Caco-2 (cell line): ENCODE data around the gene ALOX5. TPM values are rescaled to one million over a fixed set of nuclear protein-coding genes. Genes with fewer than 3 reads are reported as not detected.

Experiments used
- BruUV-seq: library from RNA; stranded (reverse); fragments of 400-500 nt; replicated peaks from 2 replicates; lab custom pipeline; 2021; lab: Mats Ljungman, UMichigan
- CTCF ChIA-PET: fragments of 300-600 bp; sonication (Branson Sonifier 250); formaldehyde crosslinking; loops from one replicate; lab custom pipeline; 2022; ENCODE audit warnings: antibody characterized with exemption; lab: Charles Lee
- POLR2A ChIA-PET: fragments of 300-600 bp; sonication (Branson Sonifier 250); formaldehyde crosslinking; loops from one replicate; lab custom pipeline; 2022; ENCODE audit warnings: antibody characterized with exemption; lab: Charles Lee
- DNase-seq, 2 experiments: peaks; one replicate each; pipeline versions ENCODE4 v3.0.0 to v3.0.0-alpha.2; 2020 to 2022
- H3K27me3 ChIP-seq: replicated peaks from 2 replicates; pipeline ENCODE4 v1.6.0; 2011; ENCODE audit warnings: low read length; ENCODE audit not compliant: control insufficient read depth, insufficient read depth
- H3K36me3 ChIP-seq: 2 replicates; pipeline ENCODE4 v1.5.1; 2011; ENCODE audit warnings: low read length; ENCODE audit not compliant: control insufficient read depth, insufficient read depth
- H3K4me1 ChIP-seq: fragments of 250-450 bp; sonication (Bioruptor Pico); 2 replicates; pipeline ENCODE4 v1.5.1; 2020; ENCODE audit warnings: mild to moderate bottlenecking
- H3K4me3 ChIP-seq: 2 replicates; pipeline ENCODE4 v1.5.1; 2011; ENCODE audit warnings: low read depth, mild to moderate bottlenecking, control low read depth, low read length
- H3K9me3 ChIP-seq: fragments of 250-450 bp; sonication (Bioruptor Pico); 2 replicates; pipeline ENCODE4 v1.5.1; 2020; ENCODE audit warnings: mild to moderate bottlenecking, moderate library complexity
- H3K27ac Mint-ChIP-seq: one replicate; pipeline ENCODE4 v1.8.0; 2022; ENCODE audit warnings: mixed read lengths; ENCODE audit not compliant: unreplicated experiment
- H3K27me3 Mint-ChIP-seq: one replicate; pipeline ENCODE4 v1.8.0; 2022; ENCODE audit warnings: mixed read lengths; ENCODE audit not compliant: insufficient read depth, unreplicated experiment
- H3K36me3 Mint-ChIP-seq: one replicate; pipeline ENCODE4 v1.8.0; 2022; ENCODE audit warnings: mild to moderate bottlenecking, mixed read lengths; ENCODE audit not compliant: insufficient read depth, unreplicated experiment
- H3K4me1 Mint-ChIP-seq: one replicate; pipeline ENCODE4 v1.8.0; 2022; ENCODE audit warnings: low read depth, mixed read lengths; ENCODE audit not compliant: unreplicated experiment
- H3K4me3 Mint-ChIP-seq: one replicate; pipeline ENCODE4 v1.8.0; 2022; ENCODE audit warnings: mild to moderate bottlenecking, moderate library complexity, mixed read lengths; ENCODE audit not compliant: unreplicated experiment
- H3K9me3 Mint-ChIP-seq: one replicate; pipeline ENCODE4 v1.8.0; 2022; ENCODE audit warnings: mixed read lengths; ENCODE audit not compliant: unreplicated experiment
- CTCF ChIP-seq, 2 experiments: fragments of 200-600 bp in 1 of 2; IDR thresholded peaks; 1 replicate in 1 of 2; 2 replicates in 1 of 2; pipeline versions ENCODE4 v1.5.1 to v1.8.0; 2011 to 2022; ENCODE audit warnings: antibody characterized with exemption in 1 of 2, control low read depth in 1 of 2, inconsistent platforms in 1 of 2, low read depth in 1 of 2, low read length in 1 of 2, mild to moderate bottlenecking in 1 of 2, moderate library complexity in 1 of 2; ENCODE audit not compliant: insufficient read depth in 1 of 2, severe bottlenecking in 1 of 2, unreplicated experiment in 1 of 2
- intact Hi-C: fragments of 100-400 bp; cut with micrococcal nuclease; formaldehyde crosslinking; loops from one replicate; pipeline ENCODE4 v1.10.0; 2022; ENCODE audit not compliant: unreplicated experiment
- total RNA-seq: library from RNA; stranded (reverse); gene quantifications from 2 replicates; pipeline ENCODE4 v1.2.3, GENCODE V29; 2022

ALOX5 gene
- total RNA-seq, 1 experiment from 2014 or later, result not detected

DNA sequence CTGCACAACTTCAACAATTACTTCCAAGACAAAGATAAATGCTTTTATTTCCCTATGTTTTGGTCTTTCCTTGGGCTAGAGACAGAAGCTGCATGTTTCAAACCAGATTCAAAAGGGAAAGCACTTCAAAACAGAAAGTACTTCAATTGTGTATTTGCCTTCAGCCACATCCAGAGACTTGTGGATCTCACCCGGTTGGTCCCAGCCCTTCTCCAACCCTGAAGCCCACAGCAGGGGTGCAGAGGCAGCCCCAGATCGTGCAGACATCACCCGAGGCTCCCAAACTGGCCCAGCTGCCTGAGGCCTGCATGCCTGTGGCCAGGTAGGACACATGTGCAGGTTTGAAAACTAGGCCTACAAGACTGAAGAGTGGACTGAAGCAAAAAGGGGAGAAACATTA, 80.8 kb downstream of the ALOX5 start:
- CTCF ChIA-PET, result no interaction called here
- no peaks in the 10 kb centered on the region for H3K36me3 ChIP-seq
- no peak overlapping the region for H3K4me3 ChIP-seq
- no peaks in the 10 kb centered on the region for H3K27me3 Mint-ChIP-seq
- no peaks in the 10 kb centered on the region for H3K9me3 ChIP-seq
- no TSS peak for BruUV-seq
- H3K4me3 Mint-ChIP-seq, result no peak overlapping the region
- no peak overlapping the region for H3K27ac Mint-ChIP-seq
- H3K9me3 Mint-ChIP-seq, result no peaks in the 10 kb centered on the region
- no peaks in the 10 kb centered on the region for H3K27me3 ChIP-seq
- TF ChIP-seq CTCF (IDR thresholded peaks at IDR 0.05; ENCODE audit: insufficient read depth in 1 of 2, low read depth in 1 of 2, low read length in 1 of 2, severe bottlenecking in 1 of 2, unreplicated experiment in 1 of 2), result no peak
- intact Hi-C loops, result no loop called here
- no peaks in the 10 kb centered on the region for H3K4me1 Mint-ChIP-seq
- DNase-seq, result no peak
- H3K4me1 ChIP-seq, result no peaks in the 10 kb centered on the region; the same call in 1 of the 2 replicates
- no peaks in the 10 kb centered on the region for H3K36me3 Mint-ChIP-seq
- POLR2A ChIA-PET, result no interaction called here

DNA sequence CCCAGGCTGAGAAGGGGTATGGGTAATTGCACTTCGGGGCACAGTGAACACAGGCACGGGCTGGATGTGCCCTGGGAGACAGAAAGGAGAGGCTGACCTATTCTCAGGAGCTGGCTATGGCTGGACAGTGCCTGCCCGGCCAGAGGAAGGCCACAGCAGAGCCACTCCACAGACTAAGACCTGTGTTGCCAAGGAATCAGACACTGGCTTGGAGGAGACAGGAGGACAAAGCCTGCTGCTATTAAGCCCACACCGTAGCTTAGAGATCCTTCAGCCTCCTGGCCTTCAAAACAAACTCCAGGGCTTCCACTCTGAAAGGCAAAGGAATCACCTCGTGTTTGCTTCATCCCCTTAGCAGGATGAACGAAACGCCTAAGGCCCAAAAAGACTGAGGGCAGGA, 82.2 kb downstream of the ALOX5 start:
- no peak for DNase-seq
- BruUV-seq, result no TSS peak

DNA sequence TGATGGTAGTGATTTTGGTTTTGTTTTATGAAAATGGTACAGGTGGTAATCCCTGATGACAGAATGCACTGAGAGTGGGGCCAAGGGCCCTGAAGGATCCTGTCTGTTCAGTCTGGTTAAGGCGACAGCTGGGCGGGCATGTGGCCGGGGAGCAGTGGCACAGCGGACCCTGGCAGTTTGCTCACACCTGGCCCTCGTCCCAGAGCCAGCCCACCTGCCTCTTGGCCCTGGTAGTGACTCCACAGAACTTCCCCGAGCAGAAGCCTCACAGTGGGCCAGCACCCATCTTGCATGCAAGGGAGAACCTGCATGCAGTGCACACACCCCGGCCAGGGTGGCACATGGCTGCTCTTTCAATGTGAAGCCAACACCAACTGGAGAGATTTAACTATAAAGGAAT, 82.8 kb downstream of the ALOX5 start:
- no peak overlapping the region for H3K27ac Mint-ChIP-seq
- POLR2A ChIA-PET, result no interaction called here
- BruUV-seq, result no TSS peak

More for the DNA sequence above, 82.2 kb downstream of the ALOX5 start:
- TF ChIP-seq CTCF (IDR thresholded peaks at IDR 0.05; ENCODE audit: insufficient read depth in 1 of 2, low read depth in 1 of 2, low read length in 1 of 2, severe bottlenecking in 1 of 2, unreplicated experiment in 1 of 2), result no peak
- Histone ChIP-seq H3K4me3 (no peak overlapping the region), H3K27me3 (no peaks in the 10 kb centered on the region), H3K4me1 (no peaks in the 10 kb centered on the region), H3K36me3 (no peaks in the 10 kb centered on the region), H3K9me3 (no peaks in the 10 kb centered on the region)
- H3K4me1 Mint-ChIP-seq, result no peaks in the 10 kb centered on the region
- H3K27ac Mint-ChIP-seq, result no peak overlapping the region
- no peaks in the 10 kb centered on the region for H3K36me3 Mint-ChIP-seq
- no peaks in the 10 kb centered on the region for H3K27me3 Mint-ChIP-seq
- intact Hi-C loops, result no loop called here
- no peaks in the 10 kb centered on the region for H3K9me3 Mint-ChIP-seq
- CTCF ChIA-PET, result no interaction called here
- H3K4me3 Mint-ChIP-seq, result no peak overlapping the region
- POLR2A ChIA-PET, result no interaction called here

More for the DNA sequence above, 82.8 kb downstream of the ALOX5 start:
- intact Hi-C loops, result no loop called here
- Histone ChIP-seq H3K27me3 (no peaks in the 10 kb centered on the region), H3K9me3 (no peaks in the 10 kb centered on the region), H3K4me1 (no peaks in the 10 kb centered on the region), H3K4me3 (no peak overlapping the region), H3K36me3 (no peaks in the 10 kb centered on the region)
- no peaks in the 10 kb centered on the region for H3K9me3 Mint-ChIP-seq
- TF ChIP-seq CTCF (IDR thresholded peaks at IDR 0.05; ENCODE audit: insufficient read depth in 1 of 2, low read depth in 1 of 2, low read length in 1 of 2, severe bottlenecking in 1 of 2, unreplicated experiment in 1 of 2), result no peak
- no peak overlapping the region for H3K4me3 Mint-ChIP-seq
- no peaks in the 10 kb centered on the region for H3K4me1 Mint-ChIP-seq
- no peak for DNase-seq
- no peaks in the 10 kb centered on the region for H3K27me3 Mint-ChIP-seq
- CTCF ChIA-PET, result no interaction called here
- H3K36me3 Mint-ChIP-seq, result no peaks in the 10 kb centered on the region
